Endothelial cell of umbilical vein (primary cell): ENCODE results near the gene MICALL1. TPM values are rescaled to one million over a fixed set of nuclear protein-coding genes. Genes with fewer than 3 reads are reported as not detected.

ENCODE experiments used
- BruUV-seq: library from RNA; stranded (reverse); fragments of 400-500 nt; replicated peaks from 2 replicates; lab custom pipeline; 2021; lab: Mats Ljungman, UMichigan
- CTCF ChIA-PET: fragments of 300-600, 350-600 bp; sonication (Branson Sonifier 250); formaldehyde crosslinking; loops from one replicate; lab custom pipeline; 2021; ENCODE audit warnings: antibody characterized with exemption, inconsistent platforms; lab: Charles Lee
- POLR2A ChIA-PET: fragments of 300-600, 350-600 bp; sonication (Branson Sonifier 250); formaldehyde crosslinking; loops from one replicate; lab custom pipeline; 2021; ENCODE audit warnings: antibody characterized with exemption, inconsistent platforms; lab: Charles Lee
- DNase-seq: peaks from one replicate; pipeline ENCODE4 v3.0.0-alpha.2; 2011; ENCODE audit warnings: low read depth, low spot score
- FAIRE-seq: peaks from 2 replicates; lab custom pipeline; 2011; peaks lifted over from hg19 to GRCh38; lab: Jason Lieb, UNC
- H2AFZ ChIP-seq: 2 replicates; pipeline ENCODE4 v1.6.0; 2012; ENCODE audit warnings: low read depth, low read length, control low read depth, inconsistent platforms
- H3K27ac ChIP-seq: 2 replicates; pipeline ENCODE4 v1.5.1; 2011; ENCODE audit warnings: low read depth, mild to moderate bottlenecking, control low read depth, low read length, moderate library complexity; ENCODE audit not compliant: insufficient read depth
- H3K27me3 ChIP-seq, 2 experiments: 2 replicates each; pipeline versions ENCODE4 v1.6.0 to v1.6.1; 2011; ENCODE audit warnings: low read length in 2 of 2, mixed read lengths in 1 of 2; ENCODE audit not compliant: control insufficient read depth in 2 of 2, insufficient read depth in 2 of 2
- H3K36me3 ChIP-seq, 2 experiments: 2 replicates in 1 of 2; 3 replicates in 1 of 2; pipeline ENCODE4 v1.5.1; 2011; ENCODE audit warnings: low read length in 2 of 2, mild to moderate bottlenecking in 1 of 2, moderate library complexity in 1 of 2; ENCODE audit not compliant: control insufficient read depth in 2 of 2, insufficient read depth in 2 of 2; ENCODE audit errors: extremely low read depth in 1 of 2
- H3K4me1 ChIP-seq: 3 replicates; pipeline ENCODE4 v1.5.1; 2011; ENCODE audit warnings: mild to moderate bottlenecking, low read length; ENCODE audit not compliant: control insufficient read depth, insufficient read depth; ENCODE audit errors: extremely low read depth
- H3K4me2 ChIP-seq: 2 replicates; pipeline ENCODE4 v1.6.1; 2011; ENCODE audit warnings: low read length, control low read depth, mixed read lengths; ENCODE audit not compliant: insufficient read depth
- H3K4me3 ChIP-seq, 3 experiments: fragments of 200-600 bp in 1 of 3; sonication (generic), shearing (Covaris generic) in 1 of 3; replicated peaks in 1 of 3; 2 replicates each; pipeline ENCODE4 v1.5.1; 2011 to 2016; ENCODE audit warnings: control low read depth in 3 of 3, low read length in 3 of 3, mild to moderate bottlenecking in 2 of 3, inconsistent platforms in 1 of 3, low read depth in 1 of 3, moderate library complexity in 1 of 3; ENCODE audit not compliant: insufficient read depth in 1 of 3
- H3K79me2 ChIP-seq: 2 replicates; pipeline ENCODE4 v1.6.0; 2012; ENCODE audit warnings: low read length, inconsistent platforms; ENCODE audit not compliant: control insufficient read depth, insufficient read depth
- H3K9ac ChIP-seq: replicated peaks from 2 replicates; pipeline ENCODE3; 2011; ENCODE audit warnings: low read length, control low read depth; ENCODE audit not compliant: insufficient read depth; ENCODE audit errors: extremely low read depth
- H3K9me1 ChIP-seq: replicated peaks from 3 replicates; pipeline ENCODE4 v1.6.0; 2011; ENCODE audit warnings: mild to moderate bottlenecking, low read length; ENCODE audit not compliant: control insufficient read depth, insufficient read depth; ENCODE audit errors: extremely low read depth
- H3K9me3 ChIP-seq: replicated peaks from 2 replicates; pipeline ENCODE4 v1.5.1; 2012; ENCODE audit warnings: low read length, inconsistent platforms; ENCODE audit not compliant: control insufficient read depth, insufficient read depth
- H4K20me1 ChIP-seq: replicated peaks from 2 replicates; pipeline ENCODE3; 2011; ENCODE audit warnings: mild to moderate bottlenecking, low read length; ENCODE audit not compliant: control insufficient read depth, insufficient read depth; ENCODE audit errors: extremely low read depth
- CTCF ChIP-seq, 2 donors: IDR thresholded peaks; 1 replicate in 1 of 2; 2 replicates in 1 of 2; pipeline ENCODE4 v1.5.1; 2011; ENCODE audit warnings: low read length in 2 of 2, mild to moderate bottlenecking in 2 of 2, moderate library complexity in 2 of 2, control low read depth in 1 of 2, inconsistent platforms in 1 of 2, low read depth in 1 of 2; ENCODE audit not compliant: insufficient read depth in 1 of 2; ENCODE audit errors: extremely low read depth in 1 of 2
- EZH2 ChIP-seq: IDR thresholded peaks from 2 replicates; pipeline ENCODE4 v1.6.1; 2012; ENCODE audit warnings: borderline replicate concordance, low read depth, mild to moderate bottlenecking, moderate library complexity, low read length, inconsistent platforms; ENCODE audit not compliant: severe bottlenecking
- FOS ChIP-seq: IDR thresholded peaks from 2 replicates; pipeline ENCODE4 v1.6.1; 2011; ENCODE audit warnings: mild to moderate bottlenecking, low read length, moderate library complexity, borderline replicate concordance; ENCODE audit not compliant: insufficient read depth
- GATA2 ChIP-seq: IDR thresholded peaks from 2 replicates; pipeline ENCODE4 v1.7.0; 2011; ENCODE audit warnings: low read depth, mild to moderate bottlenecking, moderate library complexity, mixed read lengths, low read length; ENCODE audit not compliant: insufficient read length, insufficient read depth
- JUN ChIP-seq: IDR thresholded peaks from 2 replicates; pipeline ENCODE4 v1.6.1; 2011; ENCODE audit warnings: borderline replicate concordance, low read depth; ENCODE audit not compliant: insufficient read length, insufficient read depth
- MAX ChIP-seq: IDR thresholded peaks from 2 replicates; pipeline ENCODE4 v1.6.1; 2011; ENCODE audit not compliant: insufficient read depth, insufficient read length
- MYC ChIP-seq: IDR thresholded peaks from one replicate; pipeline ENCODE4 v1.6.1; 2011; ENCODE audit warnings: mild to moderate bottlenecking, low read depth, low read length
- POLR2A ChIP-seq: IDR thresholded peaks from 2 replicates; pipeline ENCODE4 v1.6.1; 2012; ENCODE audit warnings: low read depth, mild to moderate bottlenecking, control low read depth, low read length
- POLR2AphosphoS5 ChIP-seq: IDR thresholded peaks from 2 replicates; pipeline ENCODE4 v1.6.1; 2012; ENCODE audit warnings: low read depth, mild to moderate bottlenecking, control low read depth, low read length, moderate library complexity; ENCODE audit not compliant: insufficient read depth
- dilution Hi-C: fragments of 300-500 bp; cut with MboI; formaldehyde crosslinking; loops from one replicate; pipeline ENCODE4 v1.15.0; 2019; ENCODE audit warnings: low sequenced_read_pairs; ENCODE audit not compliant: extremely low pct_ligation_motif_present
- intact Hi-C: fragments of 100-400 bp; cut with micrococcal nuclease; formaldehyde crosslinking; loops from one replicate; pipeline ENCODE4 v1.10.0; 2022
- polyA plus RNA-seq, 4 experiments: library from polyadenylated mRNA; depleted of rRNA in 3 of 4; stranded (reverse) in 3 of 4; unstranded in 1 of 4; fragments of >200 nt; gene quantifications; 2 replicates each; pipeline versions ENCODE4 v1.2.1 to v1.2.3, GENCODE V29; 2011 to 2012; ENCODE audit warnings: missing spikeins in 1 of 4
- total RNA-seq: library from RNA; stranded (reverse); gene quantifications from 2 replicates; pipeline ENCODE4 v1.2.3, GENCODE V29; 2021

The MICALL1 gene
- total and polyA plus RNA-seq, 2 donors (not counting 3 experiments of a cell fraction or from before 2014, with no cell fraction given): 23.9 to 66.9 TPM

DNA sequence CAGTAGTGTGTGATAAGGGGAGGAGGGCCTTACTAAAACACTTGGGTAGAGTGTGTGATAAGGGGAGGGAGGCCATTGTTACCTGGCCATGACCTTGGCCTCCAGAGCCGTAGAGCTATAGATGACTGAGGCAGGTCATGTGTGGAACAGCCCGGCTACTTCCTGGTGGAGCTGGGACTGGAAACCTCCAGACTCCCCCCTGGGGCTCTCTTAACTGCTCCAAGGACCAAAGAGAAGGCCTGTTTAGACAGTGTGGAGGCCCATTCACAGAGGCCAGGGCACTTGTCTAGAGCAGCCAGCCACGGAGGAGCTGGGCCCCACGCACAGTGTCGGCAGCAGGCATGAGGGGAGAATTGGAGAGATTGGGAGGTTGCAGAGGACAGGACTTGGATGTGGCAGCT, 12.5 kb upstream of the MICALL1 start:
- CTCF ChIA-PET: interaction anchor here (1.0 to 2.8 kb wide), 5 partner anchors 9 to 75 kb away, joined by 4 to 8 read pairs (median 5); partner anchors contain the start of gene MICALL1
- Histone ChIP-seq H3K4me2 (no peak overlapping the region), H4K20me1 (no peaks in the 10 kb centered on the region), H3K4me1 (peaks cover 16% of the 10 kb centered on the region), H3K27me3 (no peaks in the 10 kb centered on the region), H3K79me2 (no peaks in the 10 kb centered on the region), H3K27ac (no peak overlapping the region), H3K4me3 (no peak overlapping the region), H3K36me3 (peaks cover 5 to 8% of the 10 kb centered on the region in 2 experiments), H3K9ac (no peak overlapping the region), H2AFZ (no peak overlapping the region), H3K9me1 (no peaks in the 10 kb centered on the region), H3K9me3 (no peaks in the 10 kb centered on the region)
- TF ChIP-seq MAX: no peak
- FAIRE-seq (no peak), DNase-seq (no peak)
- dilution Hi-C loops: no loop called here
- intact Hi-C loops: no loop called here
- POLR2A ChIA-PET: no interaction called here
- BruUV-seq: no TSS peak

DNA sequence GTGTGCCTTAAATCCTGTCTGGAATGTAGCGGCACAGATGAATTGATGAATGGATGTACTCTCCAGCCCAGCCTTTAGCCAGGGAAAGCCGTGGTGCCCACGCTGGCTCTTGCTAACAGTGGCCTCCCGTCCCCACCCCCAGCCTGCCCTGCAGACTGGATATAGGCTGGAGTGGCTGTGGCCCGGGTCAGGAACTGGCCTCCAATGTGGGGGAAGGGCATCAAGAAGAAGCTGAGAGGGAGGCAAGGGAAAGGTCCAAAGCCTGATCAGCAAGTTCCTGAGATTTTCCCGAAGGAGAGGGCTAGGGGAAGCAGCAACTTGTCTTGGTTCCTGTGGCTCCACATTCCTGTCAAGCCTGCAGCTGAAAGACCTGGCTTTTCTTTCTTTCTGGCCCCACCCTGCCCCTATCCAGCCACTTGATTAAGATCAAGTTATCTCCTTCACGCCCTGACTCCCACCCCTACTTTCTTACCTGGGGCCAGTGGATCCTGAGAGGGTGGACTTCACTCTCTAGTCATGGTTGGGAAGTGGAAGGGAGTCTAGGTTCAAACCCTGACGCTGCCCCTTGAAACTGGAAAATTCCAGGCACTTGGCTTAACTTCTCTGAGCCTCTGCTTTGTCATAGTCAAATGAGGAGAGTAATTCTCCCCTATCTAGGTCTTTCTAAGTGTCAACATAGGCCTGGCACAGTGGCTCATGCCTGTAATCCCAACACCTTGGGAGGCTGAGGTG, 11.0 kb upstream of the MICALL1 start:
- POLR2A ChIA-PET: no interaction called here
- intact Hi-C loops: no loop called here
- CTCF ChIA-PET: no interaction called here

More for the DNA sequence above, 11.0 kb upstream of the MICALL1 start:
- DNase-seq (no peak), FAIRE-seq (peak; percentile 56)
- Histone ChIP-seq H3K9me3 (no peaks in the 10 kb centered on the region), H2AFZ (no peak overlapping the region), H3K4me2 (no peak overlapping the region), H3K36me3 (no peaks in the 10 kb centered on the region), H3K27ac (no peak overlapping the region), H3K9me1 (no peaks in the 10 kb centered on the region), H3K27me3 (no peaks in the 10 kb centered on the region), H3K4me1 (peaks cover 16% of the 10 kb centered on the region), H3K79me2 (no peaks in the 10 kb centered on the region), H3K4me3 (no peak overlapping the region), H3K9ac (no peak overlapping the region), H4K20me1 (no peaks in the 10 kb centered on the region)
- no peak for TF ChIP-seq FOS
- TF ChIP-seq MYC: no peak
- TF ChIP-seq MAX: no peak
- TF ChIP-seq POLR2A: no peak
- TF ChIP-seq POLR2AphosphoS5: no peak
- TF ChIP-seq CTCF (IDR thresholded peaks at IDR 0.05; ENCODE audit: extremely low read depth in 1 of 2, insufficient read depth in 1 of 2, low read depth in 1 of 2, low read length in 2 of 2): no peak
- no peak for TF ChIP-seq GATA2
- TF ChIP-seq JUN: no peak
- no peak for TF ChIP-seq EZH2
- BruUV-seq: no TSS peak
- dilution Hi-C loops: no loop called here
